Spleen (tissue), 7 donors: Measurements from ENCODE around the gene CPNE6.

Source experiments
- POLR2AphosphoS5 ChIP-seq, 3 donors: sonication (generic); formaldehyde crosslinking; IDR thresholded peaks; one replicate each; pipeline ENCODE4 v1.5.1; 2017; ENCODE audit warnings: antibody characterized with exemption in 3 of 3
- TF ChIP-seq, protein P1 (sequence below), 11 experiments: fragments of 200-600 bp in 7 of 11; fragments of 450-650 bp in 4 of 11; sonication (generic) in 4 of 11; IDR thresholded peaks in 8 of 11; conservative IDR thresholded peaks in 3 of 11; 1 replicate in 7 of 11; 2 replicates in 4 of 11; pipeline versions ENCODE4 v1.4.0 to v1.8.0; 2016 to 2021; ENCODE audit warnings: antibody characterized with exemption in 11 of 11, inconsistent platforms in 4 of 11, mild to moderate bottlenecking in 1 of 11
- donor health status: DM: no; HTN: no; CAD: no; lungs with moderate emphysema.
- donor health status: DM: no; HTN: no; CAD: no.
- donor health status: DM: no; HTN: no; CAD: no.

GRCh38 chr14:24074625-24075484 lies 3.5 kb downstream of the CPNE6 start:
- TF ChIP-seq, protein P1, sequence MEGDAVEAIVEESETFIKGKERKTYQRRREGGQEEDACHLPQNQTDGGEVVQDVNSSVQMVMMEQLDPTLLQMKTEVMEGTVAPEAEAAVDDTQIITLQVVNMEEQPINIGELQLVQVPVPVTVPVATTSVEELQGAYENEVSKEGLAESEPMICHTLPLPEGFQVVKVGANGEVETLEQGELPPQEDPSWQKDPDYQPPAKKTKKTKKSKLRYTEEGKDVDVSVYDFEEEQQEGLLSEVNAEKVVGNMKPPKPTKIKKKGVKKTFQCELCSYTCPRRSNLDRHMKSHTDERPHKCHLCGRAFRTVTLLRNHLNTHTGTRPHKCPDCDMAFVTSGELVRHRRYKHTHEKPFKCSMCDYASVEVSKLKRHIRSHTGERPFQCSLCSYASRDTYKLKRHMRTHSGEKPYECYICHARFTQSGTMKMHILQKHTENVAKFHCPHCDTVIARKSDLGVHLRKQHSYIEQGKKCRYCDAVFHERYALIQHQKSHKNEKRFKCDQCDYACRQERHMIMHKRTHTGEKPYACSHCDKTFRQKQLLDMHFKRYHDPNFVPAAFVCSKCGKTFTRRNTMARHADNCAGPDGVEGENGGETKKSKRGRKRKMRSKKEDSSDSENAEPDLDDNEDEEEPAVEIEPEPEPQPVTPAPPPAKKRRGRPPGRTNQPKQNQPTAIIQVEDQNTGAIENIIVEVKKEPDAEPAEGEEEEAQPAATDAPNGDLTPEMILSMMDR (IDR thresholded peaks at IDR 0.05 in 8 of 11, conservative IDR thresholded peaks at IDR 0.05 in 3 of 11), result no peak
- TF ChIP-seq POLR2AphosphoS5 (IDR thresholded peaks at IDR 0.05), result no peak
